HuH-7 (cell line): ENCODE measurements around the gene CFHR2.
A peak's percentile ranks its signal among the peaks of the same experiment; 100 is the strongest.
"Not testable (repeated sequence)": the region's sequence is repeated elsewhere in the genome, so short reads cannot be mapped to it uniquely, and the experiment has no call there.

Experiments
- DNase-seq: peaks from one replicate; pipeline ENCODE4 v3.0.0; 2011; ENCODE audit warnings: low spot score

The CFHR2 gene

DNA sequence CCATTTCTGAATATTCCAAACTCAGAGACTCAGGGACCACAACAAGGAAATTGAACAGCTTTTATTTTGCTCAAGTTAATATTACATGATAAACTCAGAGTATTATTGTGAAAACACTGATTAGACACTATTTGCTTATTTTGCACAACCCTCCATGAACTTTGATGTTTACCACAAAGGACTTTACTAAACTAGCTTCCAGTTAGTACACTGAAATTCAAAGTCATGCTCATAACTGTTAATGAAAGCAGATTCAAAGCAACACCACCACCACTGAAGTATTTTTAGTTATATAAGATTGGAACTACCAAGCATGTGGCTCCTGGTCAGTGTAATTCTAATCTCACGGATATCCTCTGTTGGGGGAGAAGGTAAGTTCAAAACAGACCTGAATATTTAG, at the start of gene CFHR2:
TSS of gene CFHR2 (plus strand) at position 171 of the 400 bp plus-strand sequence. CDS start at position 314, 143 bp downstream.
- DNase-seq = not testable (repeated sequence)

GRCh38 chr1:196896355-196896754, 47.2 kb upstream of the CFHR2 start:
- DNase-seq = no peak

- peak; percentile 30 for DNase-seq
These were observed 46.2 kb upstream of the CFHR2 start for GRCh38 chr1:196897158-196897828.

DNA sequence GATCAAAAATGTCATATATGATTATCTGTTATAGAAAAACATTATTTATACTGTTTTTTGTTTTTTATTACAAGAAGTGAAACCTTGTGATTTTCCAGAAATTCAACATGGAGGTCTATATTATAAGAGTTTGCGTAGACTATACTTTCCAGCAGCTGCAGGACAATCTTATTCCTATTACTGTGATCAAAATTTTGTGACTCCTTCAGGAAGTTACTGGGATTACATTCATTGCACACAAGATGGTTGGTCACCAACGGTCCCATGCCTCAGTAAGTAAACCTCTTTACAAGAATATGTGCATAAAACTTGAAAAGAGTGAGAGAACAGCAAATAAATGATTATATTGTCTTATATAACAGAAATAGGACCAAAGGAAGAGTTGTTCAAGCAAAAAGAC, 41.2 kb upstream of the CFHR2 start:
- no peak for DNase-seq

GRCh38 chr1:196910215-196910614, 33.3 kb upstream of the CFHR2 start:
- DNase-seq = no peak

DNA sequence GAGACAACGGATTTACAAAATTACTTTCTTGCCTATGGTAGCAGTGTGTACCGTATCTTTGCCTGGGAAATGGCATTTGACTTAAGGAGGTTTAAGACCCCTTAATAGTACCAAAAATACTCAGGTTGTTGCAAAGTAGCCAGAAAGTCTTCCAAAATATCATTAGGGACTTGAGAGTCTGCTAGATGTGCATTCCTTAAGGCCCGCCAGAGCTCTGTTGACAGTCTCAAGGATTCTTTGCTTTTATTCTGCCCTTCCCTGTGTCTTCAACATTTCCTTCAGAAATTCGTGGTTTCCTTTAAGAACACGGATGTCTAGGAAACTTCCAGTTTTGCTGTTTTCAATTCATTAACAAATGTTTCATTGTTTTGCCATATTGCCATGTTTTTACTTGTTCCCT, 31.3 kb upstream of the CFHR2 start:
- not testable (repeated sequence) for DNase-seq

GRCh38 chr1:196926839-196927238, 16.7 kb upstream of the CFHR2 start:
- not testable (repeated sequence) for DNase-seq

GRCh38 chr1:196932853-196933252, 10.7 kb upstream of the CFHR2 start:
- DNase-seq = not testable (repeated sequence)

DNA sequence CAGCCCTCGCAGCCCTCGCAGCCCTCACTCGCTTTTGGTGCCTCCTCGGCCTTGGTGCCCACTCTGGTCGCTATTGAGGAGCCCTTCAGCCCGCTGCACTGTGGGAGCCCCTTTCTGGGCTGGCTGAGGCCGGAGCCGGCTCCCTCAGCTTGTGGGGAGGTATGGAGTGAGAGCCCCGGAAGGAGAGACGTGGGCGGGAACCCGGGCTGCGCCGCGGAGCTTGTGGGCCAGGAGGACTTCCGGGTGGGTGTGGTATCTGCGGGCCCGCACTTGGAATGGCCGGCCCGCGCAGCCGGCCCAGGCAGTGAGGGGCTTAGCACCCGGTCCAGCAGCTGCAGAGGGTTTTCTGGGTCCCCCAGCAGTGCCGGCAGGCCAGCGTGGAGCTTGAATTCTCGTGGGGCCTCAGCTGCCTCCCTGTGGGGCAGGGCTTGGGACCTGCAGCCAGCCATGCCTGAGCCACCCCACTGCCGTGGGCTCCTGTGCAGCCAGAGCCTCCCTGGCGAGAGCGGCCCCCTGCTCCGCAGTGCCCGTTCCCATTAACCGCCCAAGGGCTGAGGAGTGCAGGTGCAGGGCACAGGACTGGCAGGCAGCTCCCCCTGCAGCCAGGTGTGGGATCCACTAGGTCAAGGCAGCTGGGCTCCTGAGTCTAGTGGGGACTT, 9.9 kb upstream of the CFHR2 start:
- DNase-seq = no peak

- not testable (repeated sequence) for DNase-seq
These were observed 2.1 kb upstream of the CFHR2 start for GRCh38 chr1:196941474-196941873.

GRCh38 chr1:196951711-196952394, 8.3 kb downstream of the CFHR2 start:
- DNase-seq = no peak

GRCh38 chr1:196954778-196955177, 11.2 kb downstream of the CFHR2 start:
- no peak for DNase-seq

- DNase-seq = no peak
These were observed 12.4 kb downstream of the CFHR2 start for GRCh38 chr1:196955926-196956325.

DNA sequence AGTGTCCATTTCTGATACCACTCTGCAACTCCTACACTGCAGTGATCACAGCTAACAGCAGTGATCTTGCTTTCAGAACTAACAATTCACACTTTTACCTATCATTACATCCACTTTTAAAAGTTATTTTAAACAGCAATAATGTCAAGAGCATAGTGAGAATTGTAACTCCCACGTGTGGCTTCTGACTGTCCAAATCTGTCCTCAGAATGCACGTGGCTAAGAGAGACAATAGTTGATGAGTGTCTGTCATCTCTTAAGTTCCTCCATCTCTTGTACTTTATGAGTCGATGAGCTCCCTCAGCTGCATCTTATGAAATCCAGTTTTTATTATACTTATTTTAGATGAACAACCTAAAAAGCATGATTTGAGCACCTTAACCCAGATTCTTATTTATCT, 17.3 kb downstream of the CFHR2 start:
- no peak for DNase-seq

DNA sequence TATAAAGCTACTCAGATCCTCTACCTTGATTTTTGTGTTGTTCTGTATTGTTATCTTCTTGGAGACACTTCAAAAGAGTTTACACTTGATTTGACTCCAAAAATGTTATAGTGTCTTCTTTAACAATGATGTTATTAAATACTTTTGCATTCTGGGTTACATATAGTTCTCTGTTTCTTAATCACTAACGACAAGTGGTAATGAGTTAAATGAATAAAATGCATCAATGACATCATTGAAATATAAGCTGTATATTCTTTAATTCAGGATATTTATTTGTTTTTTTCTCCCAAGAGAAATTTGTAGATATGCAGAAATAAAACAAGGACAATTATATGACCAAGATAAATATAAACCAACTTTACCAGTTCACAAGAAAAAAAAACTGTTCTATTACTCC, 26.6 kb downstream of the CFHR2 start:
- DNase-seq = no peak

GRCh38 chr1:196976278-196976677, 32.7 kb downstream of the CFHR2 start:
- DNase-seq = no peak

DNA sequence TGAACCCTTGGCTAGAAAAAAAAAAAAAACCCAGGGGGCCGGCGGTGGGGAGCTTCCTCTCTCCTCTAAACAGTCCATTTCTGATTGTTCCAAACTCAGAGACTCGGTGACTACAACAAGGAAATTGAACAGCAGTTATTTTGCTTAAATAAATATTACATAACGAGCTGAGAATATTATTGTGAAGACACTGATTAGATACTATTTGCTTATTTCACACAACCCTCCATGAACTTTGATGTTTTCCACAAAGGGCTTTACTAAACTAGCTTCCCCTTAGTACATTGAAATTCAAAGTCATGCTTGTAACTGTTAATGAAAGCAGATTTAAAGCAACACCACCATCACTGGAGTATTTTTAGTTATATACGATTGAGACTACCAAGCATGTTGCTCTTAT, 33.7 kb downstream of the CFHR2 start, which contains the start of gene CFHR5:
TSS of gene CFHR5 (plus strand) at position 279 of the 400 bp plus-strand sequence. CDS start at position 388, 109 bp downstream.
- DNase-seq = no peak

- DNase-seq = no peak
These were observed 37.3 kb downstream of the CFHR2 start for GRCh38 chr1:196980859-196981258.

- DNase-seq = not testable (repeated sequence)
These were observed 38.7 kb downstream of the CFHR2 start for GRCh38 chr1:196982247-196982646.

GRCh38 chr1:196991919-196992651, 48.5 kb downstream of the CFHR2 start:
- peak; percentile 47 for DNase-seq

- DNase-seq = no peak
These were observed 50.4 kb downstream of the CFHR2 start for GRCh38 chr1:196993916-196994315.

DNA sequence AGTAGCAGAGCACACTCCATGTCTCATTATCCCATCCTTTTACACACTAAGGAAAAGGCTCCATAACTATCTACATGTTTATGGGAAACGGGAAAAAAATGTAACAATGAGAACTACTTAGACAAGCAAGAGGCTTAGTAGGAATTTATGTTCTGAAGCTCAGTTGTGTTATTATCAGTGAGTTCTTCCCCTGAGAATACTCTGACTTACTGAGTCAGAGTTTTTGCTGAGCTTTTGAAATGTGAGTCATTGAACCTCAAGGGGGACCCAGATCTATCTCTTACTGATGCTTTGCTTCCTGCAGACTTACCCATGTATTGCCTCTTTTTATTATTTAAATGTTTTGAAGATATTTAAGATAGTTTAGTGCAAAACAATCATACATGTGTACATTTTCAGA, 53.9 kb downstream of the CFHR2 start:
- DNase-seq = no peak
